Cerebellar cortex (tissue), 1 donor: ENCODE measurements around the gene SLC2A2.
"Not testable (repeated sequence)": the region's sequence is repeated elsewhere in the genome, so short reads cannot be mapped to it uniquely, and the experiment has no call there.

ENCODE experiments used
- DNase-seq: peaks from one replicate; pipeline ENCODE4 v3.0.0-alpha.2; 2015; ENCODE audit warnings: low spot score

SLC2A2 gene

GRCh38 chr3:170988378-170988777 is 38.1 kb downstream of the SLC2A2 start:
- no peak for DNase-seq

- no peak for DNase-seq
Measured at GRCh38 chr3:170985304-170985703, 41.2 kb downstream of the SLC2A2 start.

GRCh38 chr3:170982733-170983132 is 43.8 kb downstream of the SLC2A2 start:
- DNase-seq, result no peak

- no peak for DNase-seq
Measured at GRCh38 chr3:170980399-170980798, 46.1 kb downstream of the SLC2A2 start.

GRCh38 chr3:170977949-170978745 is 48.4 kb downstream of the SLC2A2 start:
- DNase-seq, result no peak

GRCh38 chr3:170976190-170976519 is 50.4 kb downstream of the SLC2A2 start:
- DNase-seq, result no peak

- no peak for DNase-seq
Measured at GRCh38 chr3:170975283-170976189, 51.0 kb downstream of the SLC2A2 start.

GRCh38 chr3:170974872-170975271 is 51.6 kb downstream of the SLC2A2 start:
- DNase-seq, result no peak

GRCh38 chr3:170972917-170973316 is 53.6 kb downstream of the SLC2A2 start:
- DNase-seq, result not testable (repeated sequence)

GRCh38 chr3:170967126-170967525 is 59.4 kb downstream of the SLC2A2 start:
- no peak for DNase-seq

- DNase-seq, result no peak
Measured at GRCh38 chr3:170966495-170966894, 60.0 kb downstream of the SLC2A2 start.

- DNase-seq, result no peak
Measured at GRCh38 chr3:170962411-170962810, 64.1 kb downstream of the SLC2A2 start.

- peak; percentile 30 for DNase-seq
Measured at GRCh38 chr3:170961616-170962400, 64.7 kb downstream of the SLC2A2 start.

GRCh38 chr3:170959457-170959856 is 67.1 kb downstream of the SLC2A2 start:
- DNase-seq, result no peak

GRCh38 chr3:170956647-170957046 is 69.9 kb downstream of the SLC2A2 start:
- DNase-seq, result no peak

- DNase-seq, result no peak
Measured at GRCh38 chr3:170953736-170954135, 72.8 kb downstream of the SLC2A2 start.

- DNase-seq, result no peak
Measured at GRCh38 chr3:170953229-170953628, 73.3 kb downstream of the SLC2A2 start.

- no peak for DNase-seq
Measured at GRCh38 chr3:170949211-170949610, 77.3 kb downstream of the SLC2A2 start.

- no peak for DNase-seq
Measured at GRCh38 chr3:170947018-170947769, 79.3 kb downstream of the SLC2A2 start.
